HepG2 (cell line): ENCODE measurements around the gene ALDH3B1. TPM values are rescaled to one million over a fixed set of nuclear protein-coding genes. Genes with fewer than 3 reads are reported as not detected.

ENCODE experiments used
- DRAP1 ChIP-seq: IDR thresholded peaks from 2 replicates; pipeline ENCODE4 v1.6.1; 2016; ENCODE audit warnings: missing genetic modification reagents, missing compliant biosample characterization
- FOXA3 ChIP-seq: IDR thresholded peaks from 2 replicates; pipeline ENCODE4 v1.6.1; 2016; ENCODE audit warnings: missing genetic modification reagents, missing compliant biosample characterization
- GATA4 ChIP-seq: sonication (generic); IDR thresholded peaks from 2 replicates; pipeline ENCODE4 v1.6.1; 2016; ENCODE audit warnings: antibody characterized with exemption, low read depth, borderline replicate concordance
- HNF1A ChIP-seq, 2 experiments: sonication (generic) in 1 of 2; formaldehyde crosslinking in 1 of 2; IDR thresholded peaks; 2 replicates each; pipeline versions ENCODE4 v1.4.0 to v1.6.1; 2016 to 2020; ENCODE audit warnings: borderline replicate concordance in 1 of 2, low read depth in 1 of 2, mild to moderate bottlenecking in 1 of 2, missing genetic modification reagents in 1 of 2
- HOXA3 ChIP-seq: sonication (generic); formaldehyde crosslinking; IDR thresholded peaks from 2 replicates; pipeline ENCODE4 v1.5.0; 2020; ENCODE audit warnings: missing genetic modification reagents
- HOXA7 ChIP-seq: sonication (generic); formaldehyde crosslinking; IDR thresholded peaks from 2 replicates; pipeline ENCODE4 v1.8.1; 2022; ENCODE audit warnings: mild to moderate bottlenecking, missing genetic modification reagents, moderate library complexity
- PHF21A ChIP-seq: sonication (generic); formaldehyde crosslinking; IDR thresholded peaks from 2 replicates; pipeline ENCODE4 v1.5.0; 2020; ENCODE audit warnings: mild to moderate bottlenecking, missing genetic modification reagents
- SALL1 ChIP-seq: sonication (generic); formaldehyde crosslinking; IDR thresholded peaks from 2 replicates; pipeline ENCODE4 v1.8.0; 2022; ENCODE audit warnings: mild to moderate bottlenecking, missing genetic modification reagents
- SNAPC2 ChIP-seq: sonication (generic); formaldehyde crosslinking; IDR thresholded peaks from 2 replicates; pipeline ENCODE4 v1.8.1; 2022; ENCODE audit warnings: mild to moderate bottlenecking, missing genetic modification reagents
- ZNF230 ChIP-seq: sonication (generic); formaldehyde crosslinking; IDR thresholded peaks from 2 replicates; pipeline ENCODE4 v1.4.0; 2020; ENCODE audit warnings: mild to moderate bottlenecking, missing genetic modification reagents
- ZNF337 ChIP-seq: sonication (generic); formaldehyde crosslinking; IDR thresholded peaks from 2 replicates; pipeline ENCODE4 v1.5.1; 2020; ENCODE audit warnings: missing genetic modification reagents, low read depth, mild to moderate bottlenecking, borderline replicate concordance
- ZNF343 ChIP-seq: sonication (generic); formaldehyde crosslinking; IDR thresholded peaks from 2 replicates; pipeline ENCODE4 v1.4.0; 2020; ENCODE audit warnings: mild to moderate bottlenecking, missing genetic modification reagents
- ZNF407 ChIP-seq: sonication (generic); formaldehyde crosslinking; IDR thresholded peaks from one replicate; pipeline ENCODE4 v1.5.1; 2020; ENCODE audit warnings: mild to moderate bottlenecking, missing genetic modification reagents; ENCODE audit errors: not compliant biosample characterization
- ZNF580 ChIP-seq: IDR thresholded peaks from 2 replicates; pipeline ENCODE4 v1.6.1; 2016; ENCODE audit warnings: low read depth, borderline replicate concordance
- ZNF891 ChIP-seq: sonication (generic); formaldehyde crosslinking; IDR thresholded peaks from 2 replicates; pipeline ENCODE4 v1.5.0; 2020; ENCODE audit warnings: mild to moderate bottlenecking, missing genetic modification reagents
- polyA plus RNA-seq, 8 experiments: library from polyadenylated mRNA; depleted of rRNA in 3 of 8; stranded (reverse) in 7 of 8; unstranded in 1 of 8; fragments of >200 nt; fragmentation: Illumina TruSeq in 4 of 8; extraction: Trizol in 4 of 8; gene quantifications; 2 replicates each; pipeline versions ENCODE4 v1.2.1 to v1.2.3, GENCODE V29; 2011 to 2016; ENCODE audit warnings: low read depth in 4 of 8, missing spikeins in 1 of 8, mixed read lengths in 1 of 8; ENCODE audit not compliant: insufficient read depth in 1 of 8
- total RNA-seq, 5 experiments: library from RNA; depleted of rRNA; stranded (reverse); fragments of >200 nt; fragmentation: Illumina TruSeq; extraction: Trizol; gene quantifications; 2 replicates each; pipeline ENCODE4 v1.2.3, GENCODE V29; 2016; ENCODE audit warnings: low read depth in 1 of 5

Gene ALDH3B1
- total and polyA plus RNA-seq, 2 of the 13 experiments (the other 11 are each of a cell fraction or from before 2014, with no cell fraction given) = 4.0 to 6.7 TPM

GRCh38 chr11:68030318-68031143 is 20.4 kb downstream of the ALDH3B1 start, which contains the start of gene NDUFS8 (continued):
- TF ChIP-seq ZNF230 = 0 out of 2 replicates have a peak, but pooled peaks have one; percentile 82
- TF ChIP-seq SNAPC2 (CRISPR knock-in tag) = no peak
- TF ChIP-seq ZNF337 (CRISPR knock-in tag) = peak; percentile 60; the same call in 1 of the 2 replicates
- peak; percentile 34; the same call in 1 of the 2 replicates for TF ChIP-seq HOXA3 (CRISPR knock-in tag)
- no peak for TF ChIP-seq HNF1A (IDR thresholded peaks at IDR 0.05; ENCODE audit: low read depth)
- TF ChIP-seq HNF1A (CRISPR knock-in tag; IDR thresholded peaks at IDR 0.05; ENCODE audit: borderline replicate concordance) = 0 out of 2 replicates have a peak, but pooled peaks have one; percentile 20
- no peak for TF ChIP-seq GATA4
- 0 out of 2 replicates have a peak, but pooled peaks have one; percentile 61 for TF ChIP-seq ZNF343
- TF ChIP-seq PHF21A (CRISPR knock-in tag) = peak; percentile 74
- peak; percentile 77 for TF ChIP-seq ZNF407 (CRISPR knock-in tag)
- TF ChIP-seq HOXA7 = no peak
- peak; percentile 21; the same call in 1 of the 2 replicates for TF ChIP-seq FOXA3 (CRISPR knock-in tag)
- TF ChIP-seq SALL1 (CRISPR knock-in tag) = peak; percentile 53; the same call in 1 of the 2 replicates
- peak; percentile 74 for TF ChIP-seq DRAP1 (CRISPR knock-in tag)
- TF ChIP-seq ZNF580 (CRISPR knock-in tag) = no peak; the same call in none of the 2 replicates
- TF ChIP-seq ZNF891 (CRISPR knock-in tag) = peak; percentile 80
